Endothelial cell of umbilical vein (primary cell): Measurements from ENCODE around the gene BCL10. TPM values are rescaled to one million over a fixed set of nuclear protein-coding genes. Genes with fewer than 3 reads are reported as not detected.

Source experiments
- BruUV-seq: library from RNA; stranded (reverse); fragments of 400-500 nt; replicated peaks from 2 replicates; lab custom pipeline; 2021; lab: Mats Ljungman, UMichigan
- CTCF ChIA-PET: fragments of 300-600, 350-600 bp; sonication (Branson Sonifier 250); formaldehyde crosslinking; loops from one replicate; lab custom pipeline; 2021; ENCODE audit warnings: antibody characterized with exemption, inconsistent platforms; lab: Charles Lee
- POLR2A ChIA-PET: fragments of 300-600, 350-600 bp; sonication (Branson Sonifier 250); formaldehyde crosslinking; loops from one replicate; lab custom pipeline; 2021; ENCODE audit warnings: antibody characterized with exemption, inconsistent platforms; lab: Charles Lee
- DNase-seq: peaks from one replicate; pipeline ENCODE4 v3.0.0-alpha.2; 2011; ENCODE audit warnings: low read depth, low spot score
- FAIRE-seq: peaks from 2 replicates; lab custom pipeline; 2011; peaks lifted over from hg19 to GRCh38; lab: Jason Lieb, UNC
- H2AFZ ChIP-seq: 2 replicates; pipeline ENCODE4 v1.6.0; 2012; ENCODE audit warnings: low read depth, low read length, control low read depth, inconsistent platforms
- H3K27ac ChIP-seq: 2 replicates; pipeline ENCODE4 v1.5.1; 2011; ENCODE audit warnings: low read depth, mild to moderate bottlenecking, control low read depth, low read length, moderate library complexity; ENCODE audit not compliant: insufficient read depth
- H3K27me3 ChIP-seq, 2 experiments: 2 replicates each; pipeline versions ENCODE4 v1.6.0 to v1.6.1; 2011; ENCODE audit warnings: low read length in 2 of 2, mixed read lengths in 1 of 2; ENCODE audit not compliant: control insufficient read depth in 2 of 2, insufficient read depth in 2 of 2
- H3K36me3 ChIP-seq, 2 experiments: 2 replicates in 1 of 2; 3 replicates in 1 of 2; pipeline ENCODE4 v1.5.1; 2011; ENCODE audit warnings: low read length in 2 of 2, mild to moderate bottlenecking in 1 of 2, moderate library complexity in 1 of 2; ENCODE audit not compliant: control insufficient read depth in 2 of 2, insufficient read depth in 2 of 2; ENCODE audit errors: extremely low read depth in 1 of 2
- H3K4me1 ChIP-seq: 3 replicates; pipeline ENCODE4 v1.5.1; 2011; ENCODE audit warnings: mild to moderate bottlenecking, low read length; ENCODE audit not compliant: control insufficient read depth, insufficient read depth; ENCODE audit errors: extremely low read depth
- H3K4me2 ChIP-seq: 2 replicates; pipeline ENCODE4 v1.6.1; 2011; ENCODE audit warnings: low read length, control low read depth, mixed read lengths; ENCODE audit not compliant: insufficient read depth
- H3K4me3 ChIP-seq, 3 experiments: fragments of 200-600 bp in 1 of 3; sonication (generic), shearing (Covaris generic) in 1 of 3; replicated peaks in 1 of 3; 2 replicates each; pipeline ENCODE4 v1.5.1; 2011 to 2016; ENCODE audit warnings: control low read depth in 3 of 3, low read length in 3 of 3, mild to moderate bottlenecking in 2 of 3, inconsistent platforms in 1 of 3, low read depth in 1 of 3, moderate library complexity in 1 of 3; ENCODE audit not compliant: insufficient read depth in 1 of 3
- H3K79me2 ChIP-seq: 2 replicates; pipeline ENCODE4 v1.6.0; 2012; ENCODE audit warnings: low read length, inconsistent platforms; ENCODE audit not compliant: control insufficient read depth, insufficient read depth
- H3K9ac ChIP-seq: replicated peaks from 2 replicates; pipeline ENCODE3; 2011; ENCODE audit warnings: low read length, control low read depth; ENCODE audit not compliant: insufficient read depth; ENCODE audit errors: extremely low read depth
- H3K9me1 ChIP-seq: replicated peaks from 3 replicates; pipeline ENCODE4 v1.6.0; 2011; ENCODE audit warnings: mild to moderate bottlenecking, low read length; ENCODE audit not compliant: control insufficient read depth, insufficient read depth; ENCODE audit errors: extremely low read depth
- H3K9me3 ChIP-seq: replicated peaks from 2 replicates; pipeline ENCODE4 v1.5.1; 2012; ENCODE audit warnings: low read length, inconsistent platforms; ENCODE audit not compliant: control insufficient read depth, insufficient read depth
- H4K20me1 ChIP-seq: replicated peaks from 2 replicates; pipeline ENCODE3; 2011; ENCODE audit warnings: mild to moderate bottlenecking, low read length; ENCODE audit not compliant: control insufficient read depth, insufficient read depth; ENCODE audit errors: extremely low read depth
- EZH2 ChIP-seq: IDR thresholded peaks from 2 replicates; pipeline ENCODE4 v1.6.1; 2012; ENCODE audit warnings: borderline replicate concordance, low read depth, mild to moderate bottlenecking, moderate library complexity, low read length, inconsistent platforms; ENCODE audit not compliant: severe bottlenecking
- FOS ChIP-seq: IDR thresholded peaks from 2 replicates; pipeline ENCODE4 v1.6.1; 2011; ENCODE audit warnings: mild to moderate bottlenecking, low read length, moderate library complexity, borderline replicate concordance; ENCODE audit not compliant: insufficient read depth
- GATA2 ChIP-seq: IDR thresholded peaks from 2 replicates; pipeline ENCODE4 v1.7.0; 2011; ENCODE audit warnings: low read depth, mild to moderate bottlenecking, moderate library complexity, mixed read lengths, low read length; ENCODE audit not compliant: insufficient read length, insufficient read depth
- JUN ChIP-seq: IDR thresholded peaks from 2 replicates; pipeline ENCODE4 v1.6.1; 2011; ENCODE audit warnings: borderline replicate concordance, low read depth; ENCODE audit not compliant: insufficient read length, insufficient read depth
- MYC ChIP-seq: IDR thresholded peaks from one replicate; pipeline ENCODE4 v1.6.1; 2011; ENCODE audit warnings: mild to moderate bottlenecking, low read depth, low read length
- POLR2A ChIP-seq: IDR thresholded peaks from 2 replicates; pipeline ENCODE4 v1.6.1; 2012; ENCODE audit warnings: low read depth, mild to moderate bottlenecking, control low read depth, low read length
- POLR2AphosphoS5 ChIP-seq: IDR thresholded peaks from 2 replicates; pipeline ENCODE4 v1.6.1; 2012; ENCODE audit warnings: low read depth, mild to moderate bottlenecking, control low read depth, low read length, moderate library complexity; ENCODE audit not compliant: insufficient read depth
- dilution Hi-C: fragments of 300-500 bp; cut with MboI; formaldehyde crosslinking; loops from one replicate; pipeline ENCODE4 v1.15.0; 2019; ENCODE audit warnings: low sequenced_read_pairs; ENCODE audit not compliant: extremely low pct_ligation_motif_present
- intact Hi-C: fragments of 100-400 bp; cut with micrococcal nuclease; formaldehyde crosslinking; loops from one replicate; pipeline ENCODE4 v1.10.0; 2022
- polyA plus RNA-seq, 4 experiments: library from polyadenylated mRNA; depleted of rRNA in 3 of 4; stranded (reverse) in 3 of 4; unstranded in 1 of 4; fragments of >200 nt; gene quantifications; 2 replicates each; pipeline versions ENCODE4 v1.2.1 to v1.2.3, GENCODE V29; 2011 to 2012; ENCODE audit warnings: missing spikeins in 1 of 4
- total RNA-seq: library from RNA; stranded (reverse); gene quantifications from 2 replicates; pipeline ENCODE4 v1.2.3, GENCODE V29; 2021
- TF ChIP-seq, protein P1 (sequence below): IDR thresholded peaks from 2 replicates; pipeline ENCODE4 v1.6.1; 2011; ENCODE audit not compliant: insufficient read depth, insufficient read length
- TF ChIP-seq, protein P2 (sequence below), 2 donors: IDR thresholded peaks; 1 replicate in 1 of 2; 2 replicates in 1 of 2; pipeline ENCODE4 v1.5.1; 2011; ENCODE audit warnings: low read length in 2 of 2, mild to moderate bottlenecking in 2 of 2, moderate library complexity in 2 of 2, control low read depth in 1 of 2, inconsistent platforms in 1 of 2, low read depth in 1 of 2; ENCODE audit not compliant: insufficient read depth in 1 of 2; ENCODE audit errors: extremely low read depth in 1 of 2

Gene BCL10
- total and polyA plus RNA-seq, 2 donors (not counting 3 experiments of a cell fraction or from before 2014, with no cell fraction given): 16.1 to 78.6 TPM

DNA sequence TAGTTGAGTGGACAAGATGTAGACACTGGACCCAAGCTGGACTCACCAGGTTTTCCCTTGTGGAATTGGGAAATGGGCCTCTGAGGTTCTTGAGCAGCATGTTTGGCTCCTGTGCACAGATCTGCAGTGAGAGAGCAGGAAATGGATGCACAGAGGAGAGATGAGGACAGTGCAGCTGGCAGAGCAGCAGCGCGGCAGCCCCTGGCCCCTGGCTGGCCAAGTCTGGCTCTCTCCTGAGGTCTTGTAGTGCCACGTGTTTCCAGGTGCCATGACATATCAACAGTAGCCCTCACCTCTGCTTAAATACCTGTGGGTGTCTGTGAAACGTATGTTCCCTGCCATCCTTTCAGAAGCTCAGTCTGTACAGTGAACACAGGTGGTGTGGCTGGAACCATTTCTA lies 19.2 kb upstream of the BCL10 start:
- H3K9me1 ChIP-seq: no peaks in the 10 kb centered on the region
- H3K27me3 ChIP-seq: no peaks in the 10 kb centered on the region
- H3K27ac ChIP-seq: no peak overlapping the region
- DNase-seq (no peak), FAIRE-seq (no peak)
- no peaks in the 10 kb centered on the region for H3K79me2 ChIP-seq
- intact Hi-C loops: loop anchor here (5.0 kb wide), 1 partner anchor 412 kb away; the partner anchor contains the start of gene ZNHIT6
- peaks cover 43% of the 10 kb centered on the region for H3K4me1 ChIP-seq
- H3K4me3 ChIP-seq: no peak overlapping the region
- no peaks in the 10 kb centered on the region for H4K20me1 ChIP-seq
- no peak overlapping the region for H2AFZ ChIP-seq
- H3K9me3 ChIP-seq: no peaks in the 10 kb centered on the region
- dilution Hi-C loops: no loop called here
- no peak overlapping the region for H3K4me2 ChIP-seq
- ChIA-PET POLR2A (interaction anchor here (3.7 kb wide), 1 partner anchor 20 kb away, joined by 21 read pairs; the partner anchor contains the start of gene BCL10), CTCF (interaction anchor here (0.9 to 5.1 kb wide), 8 partner anchors 10 to 397 kb away, joined by 3 to 39 read pairs (median 5); partner anchors contain the start of genes BCL10 and C1orf52)
- no peaks in the 10 kb centered on the region for H3K36me3 ChIP-seq
- TF ChIP-seq, protein P1, sequence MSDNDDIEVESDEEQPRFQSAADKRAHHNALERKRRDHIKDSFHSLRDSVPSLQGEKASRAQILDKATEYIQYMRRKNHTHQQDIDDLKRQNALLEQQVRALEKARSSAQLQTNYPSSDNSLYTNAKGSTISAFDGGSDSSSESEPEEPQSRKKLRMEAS: no peak
- TF ChIP-seq FOS: no peak
- TF ChIP-seq, protein P2, sequence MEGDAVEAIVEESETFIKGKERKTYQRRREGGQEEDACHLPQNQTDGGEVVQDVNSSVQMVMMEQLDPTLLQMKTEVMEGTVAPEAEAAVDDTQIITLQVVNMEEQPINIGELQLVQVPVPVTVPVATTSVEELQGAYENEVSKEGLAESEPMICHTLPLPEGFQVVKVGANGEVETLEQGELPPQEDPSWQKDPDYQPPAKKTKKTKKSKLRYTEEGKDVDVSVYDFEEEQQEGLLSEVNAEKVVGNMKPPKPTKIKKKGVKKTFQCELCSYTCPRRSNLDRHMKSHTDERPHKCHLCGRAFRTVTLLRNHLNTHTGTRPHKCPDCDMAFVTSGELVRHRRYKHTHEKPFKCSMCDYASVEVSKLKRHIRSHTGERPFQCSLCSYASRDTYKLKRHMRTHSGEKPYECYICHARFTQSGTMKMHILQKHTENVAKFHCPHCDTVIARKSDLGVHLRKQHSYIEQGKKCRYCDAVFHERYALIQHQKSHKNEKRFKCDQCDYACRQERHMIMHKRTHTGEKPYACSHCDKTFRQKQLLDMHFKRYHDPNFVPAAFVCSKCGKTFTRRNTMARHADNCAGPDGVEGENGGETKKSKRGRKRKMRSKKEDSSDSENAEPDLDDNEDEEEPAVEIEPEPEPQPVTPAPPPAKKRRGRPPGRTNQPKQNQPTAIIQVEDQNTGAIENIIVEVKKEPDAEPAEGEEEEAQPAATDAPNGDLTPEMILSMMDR (IDR thresholded peaks at IDR 0.05; ENCODE audit: extremely low read depth in 1 of 2, insufficient read depth in 1 of 2, low read depth in 1 of 2, low read length in 2 of 2): no peak
- TF ChIP-seq MYC: no peak
- no peak for TF ChIP-seq EZH2
- no peak for TF ChIP-seq POLR2AphosphoS5
- no peak for TF ChIP-seq JUN
- no peak for TF ChIP-seq POLR2A
- TF ChIP-seq GATA2: no peak
- no peak overlapping the region for H3K9ac ChIP-seq
- BruUV-seq: no TSS peak
